GM18508 (cell line): ENCODE results near the gene RAD21L1.

ENCODE experiments used
- ATAC-seq: cut with Tn5 transposase; IDR thresholded peaks from one replicate; pipeline ENCODE4 v1.9.1; 2021; ENCODE audit warnings: moderate number of reproducible peaks; ENCODE audit not compliant: insufficient read depth, unreplicated experiment

Gene RAD21L1

GRCh38 chr20:1267809-1268374, 42.0 kb downstream of the RAD21L1 start:
- no peak for ATAC-seq

- no peak for ATAC-seq
Measured at GRCh38 chr20:1269235-1269634, 43.4 kb downstream of the RAD21L1 start.

GRCh38 chr20:1269850-1270249, 44.0 kb downstream of the RAD21L1 start:
- ATAC-seq = no peak

GRCh38 chr20:1272368-1273100, 46.7 kb downstream of the RAD21L1 start:
- no peak for ATAC-seq

- no peak for ATAC-seq
Measured at GRCh38 chr20:1273366-1273765, 47.5 kb downstream of the RAD21L1 start.

GRCh38 chr20:1274485-1275311, 48.9 kb downstream of the RAD21L1 start:
- no peak for ATAC-seq

GRCh38 chr20:1275919-1276318, 50.1 kb downstream of the RAD21L1 start:
- ATAC-seq = no peak

GRCh38 chr20:1277529-1278322, 51.9 kb downstream of the RAD21L1 start:
- no peak for ATAC-seq

GRCh38 chr20:1278993-1279392, 53.1 kb downstream of the RAD21L1 start:
- no peak for ATAC-seq

- ATAC-seq = no peak
Measured at GRCh38 chr20:1280195-1281102, 54.6 kb downstream of the RAD21L1 start.

GRCh38 chr20:1281279-1282057, 55.6 kb downstream of the RAD21L1 start:
- ATAC-seq = no peak

- no peak for ATAC-seq
Measured at GRCh38 chr20:1282966-1283365, 57.1 kb downstream of the RAD21L1 start.

- ATAC-seq = no peak
Measured at GRCh38 chr20:1283522-1284510, 58.0 kb downstream of the RAD21L1 start.

GRCh38 chr20:1286267-1287024, 60.6 kb downstream of the RAD21L1 start:
- no peak for ATAC-seq

GRCh38 chr20:1287306-1287705, 61.5 kb downstream of the RAD21L1 start:
- ATAC-seq = no peak

GRCh38 chr20:1287787-1288569, 62.1 kb downstream of the RAD21L1 start:
- ATAC-seq = no peak
